Measurements from ENCODE around the gene CCDC27.
A peak's percentile ranks its signal among the peaks of the same experiment; 100 is the strongest.

Gene CCDC27

DNA sequence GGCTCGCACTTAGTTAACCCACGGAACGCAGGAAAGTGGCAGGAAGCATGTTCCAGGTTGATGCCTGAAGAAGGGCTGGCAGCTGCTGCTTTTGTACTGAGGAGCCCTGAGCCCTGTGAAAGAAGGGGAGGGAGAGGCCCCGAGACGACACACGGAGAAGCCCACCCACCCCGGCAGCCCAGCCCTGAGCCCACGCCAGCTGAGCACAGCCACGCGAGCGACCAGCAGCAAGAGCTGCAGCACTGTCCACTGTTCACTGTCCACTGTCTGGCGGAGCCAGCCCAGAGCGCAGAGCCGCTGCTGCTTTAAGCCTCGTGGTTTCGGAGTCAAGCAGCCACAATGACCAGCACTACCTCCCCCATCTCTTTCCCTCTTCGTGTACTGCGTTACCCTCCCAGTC is 38.7 kb downstream of the CCDC27 start:
- Histone ChIP-seq H3K4me1 (ENCODE audit: insufficient read depth, low read length, poor library complexity, severe bottlenecking) (peaks cover 24% of the 10 kb centered on the region), H3F3A (ENCODE audit: low read depth) (no peaks in the 10 kb centered on the region), H3K4me2 (ENCODE audit: low read depth, low read length, poor library complexity, severe bottlenecking) (no peak overlapping the region), H4K20me1 (ENCODE audit: insufficient read depth, low read length, poor library complexity, severe bottlenecking) (peaks cover 42% of the 10 kb centered on the region), H3K27me3 (ENCODE audit: insufficient read depth, low read length, poor library complexity, severe bottlenecking) (no peaks in the 10 kb centered on the region), H2AFZ (ENCODE audit: low read length) (no peak overlapping the region), H3K9me3 (ENCODE audit: insufficient read depth, low read depth, low read length) (no peaks in the 10 kb centered on the region), H3K9ac (ENCODE audit: low read depth, low read length, poor library complexity, severe bottlenecking) (no peak overlapping the region), H3K9me2 (replicated peaks; ENCODE audit: low read depth, low read length) (no peaks in the 10 kb centered on the region), H3K79me2 (ENCODE audit: insufficient read depth, low read length) (peaks cover 75% of the 10 kb centered on the region), H3K36me3 (ENCODE audit: insufficient read depth, low read length) (peaks cover 23% of the 10 kb centered on the region; the same call in 1 of the 2 replicates), H3K4me3 (ENCODE audit: low read length, poor library complexity, severe bottlenecking) (no peak overlapping the region)
- TF ChIP-seq, protein P1, sequence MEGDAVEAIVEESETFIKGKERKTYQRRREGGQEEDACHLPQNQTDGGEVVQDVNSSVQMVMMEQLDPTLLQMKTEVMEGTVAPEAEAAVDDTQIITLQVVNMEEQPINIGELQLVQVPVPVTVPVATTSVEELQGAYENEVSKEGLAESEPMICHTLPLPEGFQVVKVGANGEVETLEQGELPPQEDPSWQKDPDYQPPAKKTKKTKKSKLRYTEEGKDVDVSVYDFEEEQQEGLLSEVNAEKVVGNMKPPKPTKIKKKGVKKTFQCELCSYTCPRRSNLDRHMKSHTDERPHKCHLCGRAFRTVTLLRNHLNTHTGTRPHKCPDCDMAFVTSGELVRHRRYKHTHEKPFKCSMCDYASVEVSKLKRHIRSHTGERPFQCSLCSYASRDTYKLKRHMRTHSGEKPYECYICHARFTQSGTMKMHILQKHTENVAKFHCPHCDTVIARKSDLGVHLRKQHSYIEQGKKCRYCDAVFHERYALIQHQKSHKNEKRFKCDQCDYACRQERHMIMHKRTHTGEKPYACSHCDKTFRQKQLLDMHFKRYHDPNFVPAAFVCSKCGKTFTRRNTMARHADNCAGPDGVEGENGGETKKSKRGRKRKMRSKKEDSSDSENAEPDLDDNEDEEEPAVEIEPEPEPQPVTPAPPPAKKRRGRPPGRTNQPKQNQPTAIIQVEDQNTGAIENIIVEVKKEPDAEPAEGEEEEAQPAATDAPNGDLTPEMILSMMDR (conservative IDR thresholded peaks at IDR 0.05; ENCODE audit: low read length), result no peak
- TF ChIP-seq EZH2phosphoT487 (IDR thresholded peaks at IDR 0.05; ENCODE audit: borderline replicate concordance), result no peak

DNA sequence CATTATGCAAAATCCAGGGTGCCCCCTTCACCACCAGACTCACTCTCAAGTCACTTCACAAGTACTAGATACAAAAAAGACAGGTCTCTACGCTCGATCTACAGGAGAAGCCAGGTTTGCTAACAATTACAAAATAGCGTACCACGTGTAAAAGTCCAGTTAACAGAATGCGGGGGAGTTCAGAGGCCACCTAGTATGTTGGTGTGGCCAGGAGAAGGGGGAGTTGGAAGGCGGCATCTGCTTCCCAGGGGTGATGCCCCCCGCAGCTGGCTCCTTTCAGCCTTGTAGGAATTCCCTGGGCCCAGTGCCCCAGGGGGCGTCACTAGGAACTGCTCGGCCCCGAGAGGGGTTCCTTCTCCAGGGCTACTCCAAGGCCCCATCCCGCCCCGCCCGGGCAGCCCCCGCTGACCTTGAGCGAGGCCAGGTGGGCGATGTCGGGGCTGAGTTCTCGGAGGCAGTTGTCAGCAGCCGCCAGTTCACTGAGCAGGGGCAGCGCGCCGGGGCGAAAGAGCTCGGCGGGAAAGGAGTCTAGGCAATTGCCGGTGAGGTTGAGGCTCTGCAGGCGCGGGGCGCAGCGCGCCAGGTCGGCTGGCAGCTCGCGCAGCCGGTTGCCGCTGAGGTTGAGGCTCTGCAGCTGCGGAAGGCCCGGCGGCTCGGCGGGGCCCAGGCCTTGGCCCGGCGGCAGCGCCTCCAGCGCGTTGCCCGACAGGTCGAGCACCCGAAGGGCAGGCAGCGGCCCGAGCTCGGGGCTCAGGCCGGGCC is 43.4 kb downstream of the CCDC27 start:
- H3K9me2 ChIP-seq (replicated peaks; ENCODE audit: low read depth, low read length), result no peaks in the 10 kb centered on the region
- peaks cover 31% of the 10 kb centered on the region for H3K4me1 ChIP-seq (ENCODE audit: insufficient read depth, low read length, poor library complexity, severe bottlenecking)
- H3K9me3 ChIP-seq (ENCODE audit: insufficient read depth, low read depth, low read length), result no peaks in the 10 kb centered on the region
- H2AFZ ChIP-seq (ENCODE audit: low read length), result no peak overlapping the region
- H3K4me2 ChIP-seq (ENCODE audit: low read depth, low read length, poor library complexity, severe bottlenecking), result peak overlapping the region; percentile 100
- peaks cover 52% of the 10 kb centered on the region for H3K79me2 ChIP-seq (ENCODE audit: insufficient read depth, low read length)
- H3K27me3 ChIP-seq (ENCODE audit: insufficient read depth, low read length, poor library complexity, severe bottlenecking), result peaks cover 9% of the 10 kb centered on the region
- H4K20me1 ChIP-seq (ENCODE audit: insufficient read depth, low read length, poor library complexity, severe bottlenecking), result peaks cover 35% of the 10 kb centered on the region
- H3K9ac ChIP-seq (ENCODE audit: low read depth, low read length, poor library complexity, severe bottlenecking), result peak overlapping the region; percentile 89
- TF ChIP-seq, protein P1 (conservative IDR thresholded peaks at IDR 0.05; ENCODE audit: low read length), result no peak
- no peak for TF ChIP-seq EZH2phosphoT487 (IDR thresholded peaks at IDR 0.05; ENCODE audit: borderline replicate concordance)
- H3K4me3 ChIP-seq (ENCODE audit: low read length, poor library complexity, severe bottlenecking), result peak overlapping the region; percentile 87
- H3F3A ChIP-seq (ENCODE audit: low read depth), result no peaks in the 10 kb centered on the region
- H3K36me3 ChIP-seq (ENCODE audit: insufficient read depth, low read length), result no peaks in the 10 kb centered on the region

DNA sequence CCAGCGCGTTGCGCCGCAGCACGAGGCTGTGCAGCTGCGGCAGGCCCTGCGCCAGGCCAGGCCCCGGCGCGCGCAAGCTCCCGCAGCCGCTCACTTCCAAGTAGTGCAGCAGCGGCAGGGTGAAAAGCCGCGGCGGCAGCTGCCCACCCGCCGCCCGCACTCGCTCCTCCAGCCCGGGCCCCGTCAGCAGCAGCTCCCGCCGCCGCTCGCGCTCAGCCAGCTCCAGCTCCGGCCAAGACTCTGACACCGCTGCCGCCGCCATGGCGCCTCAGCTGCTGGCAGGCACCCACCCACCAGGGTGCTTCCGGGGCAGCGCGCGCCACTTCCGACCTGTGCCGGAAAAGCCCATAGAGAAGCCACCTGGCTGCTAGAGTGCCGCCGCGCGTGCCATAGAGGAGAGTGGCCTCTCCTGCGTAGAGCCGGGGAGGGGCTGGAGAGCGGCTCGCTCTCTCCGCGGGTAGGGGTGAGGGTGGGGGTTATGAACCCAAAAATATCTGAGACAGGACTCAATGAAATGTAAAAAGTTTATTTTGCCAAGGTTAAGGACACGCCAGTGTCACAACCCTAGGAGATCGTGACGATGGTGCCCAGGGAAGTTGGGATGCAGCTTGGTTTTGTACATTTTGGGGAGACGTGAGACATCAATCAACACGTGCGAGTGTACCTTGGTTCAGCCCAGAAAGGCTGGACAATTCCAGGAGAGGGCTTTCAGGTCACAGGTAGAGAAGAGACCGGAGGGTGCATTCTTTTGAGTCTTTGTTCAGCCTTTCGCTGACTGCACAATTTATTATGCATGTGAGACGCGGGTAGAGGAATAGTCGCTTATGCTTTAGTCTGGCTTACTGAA is 44.2 kb downstream of the CCDC27 start, which contains the start of gene LRRC47:
Gene LRRC47 (minus strand): TSS at position 284 of the 847 bp plus-strand sequence. CDS start 22 bp downstream, at position 262.
- Histone ChIP-seq H3K9ac (ENCODE audit: low read depth, low read length, poor library complexity, severe bottlenecking) (peak within 1 kb of the TSS; percentile 89), H3K9me2 (replicated peaks; ENCODE audit: low read depth, low read length) (no peaks in the 10 kb centered on the region), H3K27me3 (ENCODE audit: insufficient read depth, low read length, poor library complexity, severe bottlenecking) (peaks cover 9% of the 10 kb centered on the region), H3K4me1 (ENCODE audit: insufficient read depth, low read length, poor library complexity, severe bottlenecking) (peaks cover 31% of the 10 kb centered on the region), H4K20me1 (ENCODE audit: insufficient read depth, low read length, poor library complexity, severe bottlenecking) (peaks cover 35% of the 10 kb centered on the region), H3K79me2 (ENCODE audit: insufficient read depth, low read length) (peaks cover 45% of the 10 kb centered on the region), H3K4me2 (ENCODE audit: low read depth, low read length, poor library complexity, severe bottlenecking) (peak within 1 kb of the TSS; percentile 100), H2AFZ (ENCODE audit: low read length) (peak within 1 kb of the TSS; percentile 100), H3K4me3 (ENCODE audit: low read length, poor library complexity, severe bottlenecking) (peak within 1 kb of the TSS; percentile 87), H3K36me3 (ENCODE audit: insufficient read depth, low read length) (no peaks in the 10 kb centered on the region), H3K9me3 (ENCODE audit: insufficient read depth, low read depth, low read length) (no peaks in the 10 kb centered on the region), H3F3A (ENCODE audit: low read depth) (no peaks in the 10 kb centered on the region)
- TF ChIP-seq, protein P1 (conservative IDR thresholded peaks at IDR 0.05; ENCODE audit: low read length), result no peak
- TF ChIP-seq EZH2phosphoT487 (IDR thresholded peaks at IDR 0.05; ENCODE audit: borderline replicate concordance), result no peak
